Thyroid gland (tissue), 4 donors: Measurements from ENCODE around the gene KRTAP12-4.

Experiments used
- CTCF ChIP-seq, 6 experiments: fragments of 200-600 bp in 3 of 6; fragments of 450-650 bp in 3 of 6; sonication (generic) in 3 of 6; IDR thresholded peaks; one replicate each; pipeline ENCODE4 v1.5.1; 2016 to 2019; ENCODE audit warnings: antibody characterized with exemption in 6 of 6, mild to moderate bottlenecking in 2 of 6, inconsistent platforms in 1 of 6, moderate library complexity in 1 of 6
- POLR2A ChIP-seq, 2 donors: fragments of 450-650 bp; IDR thresholded peaks; one replicate each; pipeline ENCODE4 v1.6.1; 2017; ENCODE audit warnings: antibody characterized with exemption in 2 of 2, mild to moderate bottlenecking in 2 of 2, moderate library complexity in 1 of 2

GRCh38 chr21:44696572-44696971 lies 42.1 kb upstream of the KRTAP12-4 start:
- TF ChIP-seq POLR2A (IDR thresholded peaks at IDR 0.05) (no peak), CTCF (IDR thresholded peaks at IDR 0.05) (no peak)
